ENCODE results near the gene TVP23C.

TVP23C gene

DNA sequence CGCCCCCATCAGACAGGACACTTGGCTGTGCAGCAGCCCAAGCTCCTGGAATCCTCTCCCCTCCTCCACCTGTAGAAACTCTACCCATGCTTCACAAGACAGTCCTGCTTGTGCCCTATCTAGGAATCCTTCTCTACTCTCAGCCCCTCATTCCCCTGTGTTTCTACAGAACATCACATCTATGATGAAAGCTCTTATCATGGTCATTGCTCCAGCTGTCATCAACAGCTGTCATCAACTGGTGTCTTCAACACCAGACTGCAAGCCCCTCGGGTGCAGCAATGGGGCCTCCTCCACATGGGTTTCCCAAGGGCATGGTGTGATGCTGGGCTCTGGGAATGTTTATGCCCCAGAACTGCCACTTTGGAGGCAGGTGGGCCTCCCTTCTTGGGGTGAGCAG is 74.7 kb downstream of the TVP23C start:
- no peak for TF ChIP-seq EZH2 (IDR thresholded peaks at IDR 0.05; ENCODE audit: borderline replicate concordance, low read length)
- TF ChIP-seq, protein P1, sequence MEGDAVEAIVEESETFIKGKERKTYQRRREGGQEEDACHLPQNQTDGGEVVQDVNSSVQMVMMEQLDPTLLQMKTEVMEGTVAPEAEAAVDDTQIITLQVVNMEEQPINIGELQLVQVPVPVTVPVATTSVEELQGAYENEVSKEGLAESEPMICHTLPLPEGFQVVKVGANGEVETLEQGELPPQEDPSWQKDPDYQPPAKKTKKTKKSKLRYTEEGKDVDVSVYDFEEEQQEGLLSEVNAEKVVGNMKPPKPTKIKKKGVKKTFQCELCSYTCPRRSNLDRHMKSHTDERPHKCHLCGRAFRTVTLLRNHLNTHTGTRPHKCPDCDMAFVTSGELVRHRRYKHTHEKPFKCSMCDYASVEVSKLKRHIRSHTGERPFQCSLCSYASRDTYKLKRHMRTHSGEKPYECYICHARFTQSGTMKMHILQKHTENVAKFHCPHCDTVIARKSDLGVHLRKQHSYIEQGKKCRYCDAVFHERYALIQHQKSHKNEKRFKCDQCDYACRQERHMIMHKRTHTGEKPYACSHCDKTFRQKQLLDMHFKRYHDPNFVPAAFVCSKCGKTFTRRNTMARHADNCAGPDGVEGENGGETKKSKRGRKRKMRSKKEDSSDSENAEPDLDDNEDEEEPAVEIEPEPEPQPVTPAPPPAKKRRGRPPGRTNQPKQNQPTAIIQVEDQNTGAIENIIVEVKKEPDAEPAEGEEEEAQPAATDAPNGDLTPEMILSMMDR (IDR thresholded peaks at IDR 0.05; ENCODE audit: low read length) = no peak
- Histone ChIP-seq H3K27ac (ENCODE audit: low read depth, low read length, poor library complexity, severe bottlenecking) (no peak overlapping the region), H3K27me3 (ENCODE audit: insufficient read depth, low read length) (no peaks in the 10 kb centered on the region), H3K4me2 (ENCODE audit: low read length) (no peak overlapping the region), H3F3A (ENCODE audit: insufficient read depth, low read length) (no peaks in the 10 kb centered on the region), H3K36me3 (ENCODE audit: insufficient read depth, low read length) (no peaks in the 10 kb centered on the region), H3K9me3 (ENCODE audit: low read length) (no peaks in the 10 kb centered on the region), H3K79me2 (ENCODE audit: insufficient read depth, low read length) (no peaks in the 10 kb centered on the region), H3K4me3 (ENCODE audit: low read depth, low read length, poor library complexity, severe bottlenecking) (no peak overlapping the region), H3K9ac (ENCODE audit: low read length) (no peak overlapping the region), H4K20me1 (ENCODE audit: insufficient read depth, low read length) (no peaks in the 10 kb centered on the region), H3K4me1 (ENCODE audit: insufficient read depth, low read length, severe bottlenecking) (no peaks in the 10 kb centered on the region), H3K9me2 (ENCODE audit: low read depth, low read length) (no peaks in the 10 kb centered on the region), H2AFZ (ENCODE audit: low read length) (no peak overlapping the region)

DNA sequence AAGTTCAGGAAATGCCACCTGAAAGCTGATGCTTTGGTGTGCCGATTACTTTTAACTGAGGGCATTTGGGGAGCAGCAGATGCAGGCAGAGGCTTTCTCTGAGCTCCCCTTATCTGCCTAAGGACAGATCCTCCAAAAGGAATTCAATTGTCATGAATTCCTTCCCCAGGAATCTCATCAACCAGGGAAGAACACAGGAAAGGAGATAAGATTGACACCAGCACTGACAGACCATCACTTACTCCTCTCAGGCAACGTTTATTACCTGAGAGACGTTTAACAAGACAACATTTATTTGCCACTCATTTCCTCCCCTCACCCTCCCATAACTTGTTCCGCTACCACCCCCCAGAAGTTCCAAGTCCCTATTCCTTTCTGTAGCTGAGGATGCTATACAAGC is 78.2 kb downstream of the TVP23C start:
- H3K27ac ChIP-seq (ENCODE audit: low read depth, low read length, poor library complexity, severe bottlenecking) = no peak overlapping the region
- 0 out of 2 replicates have a peak, but pooled peaks cover 7% of the 10 kb centered on the region for H3K27me3 ChIP-seq (ENCODE audit: insufficient read depth, low read length)
- H3K79me2 ChIP-seq (ENCODE audit: insufficient read depth, low read length) = no peaks in the 10 kb centered on the region
- H3F3A ChIP-seq (ENCODE audit: insufficient read depth, low read length) = no peaks in the 10 kb centered on the region
- TF ChIP-seq EZH2 (IDR thresholded peaks at IDR 0.05; ENCODE audit: borderline replicate concordance, low read length) = no peak
- TF ChIP-seq, protein P1 (IDR thresholded peaks at IDR 0.05; ENCODE audit: low read length) = no peak
- no peak overlapping the region for H2AFZ ChIP-seq (ENCODE audit: low read length)
- no peak overlapping the region for H3K4me2 ChIP-seq (ENCODE audit: low read length)
- H4K20me1 ChIP-seq (ENCODE audit: insufficient read depth, low read length) = no peaks in the 10 kb centered on the region
- no peaks in the 10 kb centered on the region for H3K9me3 ChIP-seq (ENCODE audit: low read length)
- no peak overlapping the region for H3K9ac ChIP-seq (ENCODE audit: low read length)
- H3K36me3 ChIP-seq (ENCODE audit: insufficient read depth, low read length) = no peaks in the 10 kb centered on the region
- H3K4me3 ChIP-seq (ENCODE audit: low read depth, low read length, poor library complexity, severe bottlenecking) = no peak overlapping the region
- H3K4me1 ChIP-seq (ENCODE audit: insufficient read depth, low read length, severe bottlenecking) = no peaks in the 10 kb centered on the region
- H3K9me2 ChIP-seq (ENCODE audit: low read depth, low read length) = no peaks in the 10 kb centered on the region

DNA sequence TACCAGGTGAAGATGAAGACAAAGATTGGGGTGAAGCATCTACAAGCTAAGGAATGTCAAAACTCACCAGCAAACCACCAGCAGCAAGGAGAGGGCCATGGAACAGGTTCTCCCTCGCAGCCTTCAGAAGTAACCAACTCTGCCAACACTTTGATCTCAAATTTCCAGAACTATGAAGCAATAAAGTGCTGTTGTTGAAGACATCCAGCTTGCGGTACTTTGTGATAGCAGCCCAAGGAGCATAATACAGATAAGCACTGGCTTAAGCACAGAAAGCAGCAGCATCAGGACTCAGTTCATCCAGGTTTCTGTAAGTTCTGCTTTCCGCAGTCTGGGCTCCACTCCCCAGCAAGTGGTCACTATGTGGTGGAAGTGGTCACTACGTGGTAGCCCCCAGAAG is 79.9 kb downstream of the TVP23C start:
- H4K20me1 ChIP-seq (ENCODE audit: insufficient read depth, low read length) = no peaks in the 10 kb centered on the region
- no peaks in the 10 kb centered on the region for H3K4me1 ChIP-seq (ENCODE audit: insufficient read depth, low read length, severe bottlenecking)
- no peak overlapping the region for H2AFZ ChIP-seq (ENCODE audit: low read length)
- H3F3A ChIP-seq (ENCODE audit: insufficient read depth, low read length) = no peaks in the 10 kb centered on the region
- no peak overlapping the region for H3K4me2 ChIP-seq (ENCODE audit: low read length)
- H3K36me3 ChIP-seq (ENCODE audit: insufficient read depth, low read length) = no peaks in the 10 kb centered on the region
- no peaks in the 10 kb centered on the region for H3K9me3 ChIP-seq (ENCODE audit: low read length)
- H3K79me2 ChIP-seq (ENCODE audit: insufficient read depth, low read length) = no peaks in the 10 kb centered on the region
- H3K4me3 ChIP-seq (ENCODE audit: low read depth, low read length, poor library complexity, severe bottlenecking) = no peak overlapping the region
- H3K27ac ChIP-seq (ENCODE audit: low read depth, low read length, poor library complexity, severe bottlenecking) = no peak overlapping the region
- H3K27me3 ChIP-seq (ENCODE audit: insufficient read depth, low read length) = 0 out of 2 replicates have a peak, but pooled peaks cover 7% of the 10 kb centered on the region
- H3K9ac ChIP-seq (ENCODE audit: low read length) = no peak overlapping the region
- H3K9me2 ChIP-seq (ENCODE audit: low read depth, low read length) = no peaks in the 10 kb centered on the region
- TF ChIP-seq EZH2 (IDR thresholded peaks at IDR 0.05; ENCODE audit: borderline replicate concordance, low read length) = no peak
- TF ChIP-seq, protein P1 (IDR thresholded peaks at IDR 0.05; ENCODE audit: low read length) = no peak
